RWPE2 (cell line): ENCODE measurements around the gene FASTK.
A peak's percentile ranks its signal among the peaks of the same experiment; 100 is the strongest.

ENCODE experiments used
- ATAC-seq: fragments of 200-7000 bp; cut with Tn5 transposase; 3 replicates; pipeline ENCODE4 v1.9.1; 2021; ENCODE audit warnings: low read depth
- DNase-seq: peaks from one replicate; pipeline ENCODE4 v3.0.0-alpha.2; 2020; ENCODE audit warnings: low spot score
- H3K27ac ChIP-seq: fragments of 450-650 bp; 2 replicates; pipeline ENCODE4 v1.5.1; 2017; ENCODE audit warnings: mild to moderate bottlenecking; ENCODE audit not compliant: poor library complexity, severe bottlenecking
- H3K27me3 ChIP-seq: fragments of 250-450 bp; sonication (Bioruptor Pico); 2 replicates; pipeline ENCODE4 v1.5.1; 2021; ENCODE audit warnings: mild to moderate bottlenecking, moderate library complexity; ENCODE audit not compliant: insufficient read depth, poor library complexity, severe bottlenecking
- H3K36me3 ChIP-seq: fragments of 250-450 bp; sonication (Bioruptor Pico); 2 replicates; pipeline ENCODE4 v1.5.1; 2020; ENCODE audit warnings: low read depth, mild to moderate bottlenecking, moderate library complexity
- H3K4me1 ChIP-seq: fragments of 250-450 bp; sonication (Bioruptor Pico); 2 replicates; pipeline ENCODE4 v1.5.1; 2021; ENCODE audit warnings: mild to moderate bottlenecking, moderate library complexity; ENCODE audit not compliant: insufficient read depth, poor library complexity, severe bottlenecking
- H3K4me3 ChIP-seq: fragments of 250-450 bp; sonication (Bioruptor Pico); 2 replicates; pipeline ENCODE4 v1.5.1; 2021; ENCODE audit warnings: mild to moderate bottlenecking, moderate library complexity; ENCODE audit not compliant: severe bottlenecking
- H3K9me3 ChIP-seq: fragments of 250-450 bp; sonication (Bioruptor Pico); 2 replicates; pipeline ENCODE4 v1.5.1; 2021; ENCODE audit warnings: mild to moderate bottlenecking, moderate library complexity; ENCODE audit not compliant: severe bottlenecking
- CTCF ChIP-seq: fragments of 450-650 bp; IDR thresholded peaks from one replicate; pipeline ENCODE4 v1.5.1; 2017; ENCODE audit warnings: mild to moderate bottlenecking, moderate library complexity; ENCODE audit not compliant: poor library complexity, severe bottlenecking

Gene FASTK

GRCh38 chr7:151038951-151039849, 41.4 kb downstream of the FASTK start:
- no peaks in the 10 kb centered on the region for H3K36me3 ChIP-seq
- ATAC-seq, result peak; percentile 79
- TF ChIP-seq CTCF, result no peak
- H3K27me3 ChIP-seq, result no peaks in the 10 kb centered on the region
- no peaks in the 10 kb centered on the region for H3K9me3 ChIP-seq
- peak; percentile 89 for DNase-seq
- peaks cover 14% of the 10 kb centered on the region for H3K4me1 ChIP-seq
- H3K27ac ChIP-seq, result peak overlapping the region; percentile 80
- no peak overlapping the region for H3K4me3 ChIP-seq

- no peaks in the 10 kb centered on the region for H3K27me3 ChIP-seq
- ATAC-seq, result no peak
- H3K4me1 ChIP-seq, result peaks cover 14% of the 10 kb centered on the region
- no peak for DNase-seq
- H3K9me3 ChIP-seq, result no peaks in the 10 kb centered on the region
- no peak overlapping the region for H3K4me3 ChIP-seq
- H3K36me3 ChIP-seq, result no peaks in the 10 kb centered on the region
- H3K27ac ChIP-seq, result no peak overlapping the region
- no peak for TF ChIP-seq CTCF
These were observed 44.7 kb downstream of the FASTK start for GRCh38 chr7:151035902-151036301.

GRCh38 chr7:151035026-151035717, 45.4 kb downstream of the FASTK start:
- Histone ChIP-seq H3K36me3 (no peaks in the 10 kb centered on the region), H3K4me1 (peaks cover 14% of the 10 kb centered on the region), H3K27me3 (no peaks in the 10 kb centered on the region), H3K4me3 (no peak overlapping the region), H3K9me3 (no peaks in the 10 kb centered on the region), H3K27ac (no peak overlapping the region)
- no peak for DNase-seq
- no peak for TF ChIP-seq CTCF
- ATAC-seq, result no peak

- Histone ChIP-seq H3K9me3 (no peaks in the 10 kb centered on the region), H3K36me3 (no peaks in the 10 kb centered on the region), H3K27ac (no peak overlapping the region), H3K27me3 (no peaks in the 10 kb centered on the region), H3K4me1 (peaks cover 10% of the 10 kb centered on the region), H3K4me3 (no peak overlapping the region)
- DNase-seq (no peak), ATAC-seq (no peak)
- no peak for TF ChIP-seq CTCF
These were observed 46.1 kb downstream of the FASTK start for GRCh38 chr7:151034312-151035025.
